Neural progenitor cell (in vitro differentiated cells): ENCODE results near the gene TPBG. TPM values are rescaled to one million over a fixed set of nuclear protein-coding genes. Genes with fewer than 3 reads are reported as not detected.

Experiments used
- DNase-seq: peaks from one replicate; pipeline ENCODE4 v3.0.0-alpha.2; 2016; ENCODE audit warnings: low spot score
- H2AFZ ChIP-seq: fragments of 200-600 bp; sonication (generic); replicated peaks from 2 replicates; pipeline ENCODE4 v1.6.1; 2016; ENCODE audit warnings: antibody characterized with exemption
- H3F3A ChIP-seq: fragments of 200-600 bp; sonication (generic); 2 replicates; pipeline ENCODE4 v1.6.1; 2016; ENCODE audit warnings: antibody characterized with exemption, low read depth
- H3K27ac ChIP-seq: fragments of 200-600 bp; sonication (generic); 2 replicates; pipeline ENCODE4 v1.5.1; 2016; ENCODE audit warnings: mild to moderate bottlenecking
- H3K27me3 ChIP-seq: fragments of 200-600 bp; sonication (generic); 2 replicates; pipeline ENCODE4 v1.6.1; 2016; ENCODE audit warnings: mild to moderate bottlenecking, moderate library complexity
- H3K36me3 ChIP-seq: fragments of 200-600 bp; sonication (generic); 2 replicates; pipeline ENCODE4 v1.5.1; 2016
- H3K4me1 ChIP-seq: fragments of 200-600 bp; sonication (generic); 2 replicates; pipeline ENCODE4 v1.6.1; 2016; ENCODE audit warnings: mixed run types
- H3K4me2 ChIP-seq: fragments of 200-600 bp; sonication (generic); 2 replicates; pipeline ENCODE4 v1.6.1; 2016
- H3K4me3 ChIP-seq: fragments of 200-600 bp; sonication (generic); 2 replicates; pipeline ENCODE4 v1.5.1; 2016
- H3K79me2 ChIP-seq: fragments of 200-600 bp; sonication (generic); 2 replicates; pipeline ENCODE4 v1.6.1; 2016; ENCODE audit warnings: low read depth
- H3K9ac ChIP-seq: fragments of 200-600 bp; sonication (generic); 2 replicates; pipeline ENCODE4 v1.6.1; 2016
- H3K9me3 ChIP-seq: fragments of 200-600 bp; sonication (generic); 2 replicates; pipeline ENCODE4 v1.5.1; 2016; ENCODE audit warnings: low read depth
- H4K20me1 ChIP-seq: fragments of 200-600 bp; sonication (generic); 2 replicates; pipeline ENCODE4 v1.6.1; 2016; ENCODE audit warnings: low read depth
- H3K27ac Mint-ChIP-seq: 3 replicates; pipeline ENCODE4 v1.8.0; 2021; ENCODE audit warnings: mixed read lengths
- H3K27me3 Mint-ChIP-seq: 2 replicates; pipeline ENCODE4 v1.8.0; 2022; ENCODE audit warnings: low read depth, mild to moderate bottlenecking, inconsistent platforms, moderate library complexity, mixed read lengths; ENCODE audit not compliant: insufficient read depth
- H3K36me3 Mint-ChIP-seq: 3 replicates; pipeline ENCODE4 v1.8.0; 2021; ENCODE audit warnings: mixed read lengths
- H3K4me1 Mint-ChIP-seq: 3 replicates; pipeline ENCODE4 v1.8.0; 2021; ENCODE audit warnings: mixed read lengths
- H3K4me3 Mint-ChIP-seq: 3 replicates; pipeline ENCODE4 v1.8.0; 2021; ENCODE audit warnings: mild to moderate bottlenecking, moderate library complexity, mixed read lengths
- H3K9me3 Mint-ChIP-seq: 3 replicates; pipeline ENCODE4 v1.8.0; 2020; ENCODE audit warnings: mixed read lengths
- CTCF ChIP-seq: fragments of 200-600 bp; sonication (generic); IDR thresholded peaks from 2 replicates; pipeline ENCODE4 v1.5.1; 2017; ENCODE audit warnings: antibody characterized with exemption, mild to moderate bottlenecking
- EZH2 ChIP-seq: fragments of 200-600 bp; sonication (generic); IDR thresholded peaks from 2 replicates; pipeline ENCODE4 v1.6.1; 2017; ENCODE audit warnings: antibody characterized with exemption, mild to moderate bottlenecking, moderate library complexity
- EZH2phosphoT487 ChIP-seq: fragments of 200-600 bp; sonication (generic); IDR thresholded peaks from 2 replicates; pipeline ENCODE4 v1.6.1; 2017; ENCODE audit warnings: antibody characterized with exemption
- total RNA-seq: library from RNA; depleted of rRNA; stranded (reverse); fragments of >200 nt; gene quantifications from 2 replicates; pipeline ENCODE4 v1.2.3, GENCODE V29; 2015; ENCODE audit warnings: low replicate concordance

TPBG gene
- total RNA-seq, 1 donor from 2014 or later = 362 TPM

- no peak for DNase-seq
- Histone ChIP-seq H3K9ac (no peak overlapping the region), H2AFZ (no peak overlapping the region), H3K4me3 (no peak overlapping the region), H3K9me3 (no peaks in the 10 kb centered on the region), H3K4me1 (peaks cover 9% of the 10 kb centered on the region), H3K36me3 (no peaks in the 10 kb centered on the region), H3F3A (no peaks in the 10 kb centered on the region), H3K79me2 (no peaks in the 10 kb centered on the region), H3K27ac (no peak overlapping the region), H4K20me1 (no peaks in the 10 kb centered on the region), H3K4me2 (no peak overlapping the region), H3K27me3 (no peaks in the 10 kb centered on the region)
- no peak overlapping the region for H3K4me3 Mint-ChIP-seq
- H3K9me3 Mint-ChIP-seq = no peaks in the 10 kb centered on the region
- no peak overlapping the region for H3K27ac Mint-ChIP-seq
- H3K27me3 Mint-ChIP-seq = peaks cover 2% of the 10 kb centered on the region
- TF ChIP-seq EZH2phosphoT487 (no peak), EZH2 (no peak), CTCF (no peak)
- peaks cover 4% of the 10 kb centered on the region for H3K4me1 Mint-ChIP-seq
- peaks cover 6% of the 10 kb centered on the region for H3K36me3 Mint-ChIP-seq
Observed at GRCh38 chr6:82413868-82414267, 50.3 kb downstream of the TPBG start.

- no peaks in the 10 kb centered on the region for H4K20me1 ChIP-seq
- no peaks in the 10 kb centered on the region for H3K36me3 ChIP-seq
- peaks cover 9% of the 10 kb centered on the region for H3K4me1 ChIP-seq
- H2AFZ ChIP-seq = no peak overlapping the region
- H3K27ac Mint-ChIP-seq = no peak overlapping the region
- H3K79me2 ChIP-seq = no peaks in the 10 kb centered on the region
- H3K27me3 ChIP-seq = no peaks in the 10 kb centered on the region
- H3K4me2 ChIP-seq = no peak overlapping the region
- H3K4me3 Mint-ChIP-seq = no peak overlapping the region
- H3K4me3 ChIP-seq = no peak overlapping the region
- no peak overlapping the region for H3K27ac ChIP-seq
- TF ChIP-seq EZH2 (no peak), EZH2phosphoT487 (no peak), CTCF (no peak)
- no peaks in the 10 kb centered on the region for H3K9me3 Mint-ChIP-seq
- H3F3A ChIP-seq = no peaks in the 10 kb centered on the region
- H3K9me3 ChIP-seq = no peaks in the 10 kb centered on the region
- H3K27me3 Mint-ChIP-seq = peaks cover 2% of the 10 kb centered on the region
- no peak for DNase-seq
- H3K36me3 Mint-ChIP-seq = no peaks in the 10 kb centered on the region
- H3K4me1 Mint-ChIP-seq = no peaks in the 10 kb centered on the region
- H3K9ac ChIP-seq = no peak overlapping the region
Observed at GRCh38 chr6:82415820-82416219, 52.2 kb downstream of the TPBG start.

GRCh38 chr6:82416346-82416745, 52.7 kb downstream of the TPBG start:
- no peaks in the 10 kb centered on the region for H3K36me3 Mint-ChIP-seq
- H3K9me3 ChIP-seq = no peaks in the 10 kb centered on the region

More at GRCh38 chr6:82416346-82416745, 52.7 kb downstream of the TPBG start:
- peaks cover 2% of the 10 kb centered on the region for H3K27me3 Mint-ChIP-seq
- Histone ChIP-seq H3K79me2 (no peaks in the 10 kb centered on the region), H3K4me1 (peaks cover 9% of the 10 kb centered on the region), H3K36me3 (no peaks in the 10 kb centered on the region), H3K4me2 (no peak overlapping the region), H3K27me3 (no peaks in the 10 kb centered on the region), H3F3A (no peaks in the 10 kb centered on the region), H2AFZ (no peak overlapping the region), H3K4me3 (no peak overlapping the region), H3K27ac (no peak overlapping the region), H4K20me1 (no peaks in the 10 kb centered on the region), H3K9ac (no peak overlapping the region)
- no peaks in the 10 kb centered on the region for H3K9me3 Mint-ChIP-seq
- no peak for TF ChIP-seq CTCF
- no peak for TF ChIP-seq EZH2phosphoT487
- TF ChIP-seq EZH2 = no peak
- H3K4me3 Mint-ChIP-seq = no peak overlapping the region
- H3K27ac Mint-ChIP-seq = no peak overlapping the region
- H3K4me1 Mint-ChIP-seq = no peaks in the 10 kb centered on the region
- DNase-seq = no peak

Other genes starting within 250 kb of the TPBG start
- gene IBTK, start 116.1 kb upstream of the TPBG start, total RNA-seq = 19.5 and 33.7 TPM in 2 replicates